NK-92 (cell line): ENCODE data around the gene GLB1L3.
"Not testable (repeated sequence)": the region's sequence is repeated elsewhere in the genome, so short reads cannot be mapped to it uniquely, and the experiment has no call there.

ENCODE experiments used
- DNase-seq: peaks from one replicate; lab custom pipeline; 2025; ENCODE audit not compliant: unreplicated experiment; lab: John Stamatoyannopoulos, UW

Gene GLB1L3

DNA sequence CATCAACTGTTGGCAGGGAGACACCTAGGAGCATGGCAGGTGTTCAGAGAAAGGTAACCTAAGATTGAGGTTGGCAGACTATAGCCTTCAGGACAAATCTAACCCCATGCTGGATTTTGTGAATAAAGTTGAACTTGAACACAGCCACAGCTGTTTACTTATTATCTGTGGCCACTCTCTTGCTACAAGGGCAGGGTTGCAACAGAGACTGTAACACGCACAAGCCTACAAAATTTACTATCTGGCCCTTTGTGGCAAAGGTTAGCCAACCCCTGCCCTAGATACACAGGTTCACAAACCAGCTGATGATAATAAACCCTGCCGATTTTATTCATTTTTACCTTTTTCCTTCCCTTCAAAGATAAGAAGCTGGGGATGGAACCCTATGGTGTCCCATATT is 25.5 kb upstream of the GLB1L3 start:
- DNase-seq = no peak

DNA sequence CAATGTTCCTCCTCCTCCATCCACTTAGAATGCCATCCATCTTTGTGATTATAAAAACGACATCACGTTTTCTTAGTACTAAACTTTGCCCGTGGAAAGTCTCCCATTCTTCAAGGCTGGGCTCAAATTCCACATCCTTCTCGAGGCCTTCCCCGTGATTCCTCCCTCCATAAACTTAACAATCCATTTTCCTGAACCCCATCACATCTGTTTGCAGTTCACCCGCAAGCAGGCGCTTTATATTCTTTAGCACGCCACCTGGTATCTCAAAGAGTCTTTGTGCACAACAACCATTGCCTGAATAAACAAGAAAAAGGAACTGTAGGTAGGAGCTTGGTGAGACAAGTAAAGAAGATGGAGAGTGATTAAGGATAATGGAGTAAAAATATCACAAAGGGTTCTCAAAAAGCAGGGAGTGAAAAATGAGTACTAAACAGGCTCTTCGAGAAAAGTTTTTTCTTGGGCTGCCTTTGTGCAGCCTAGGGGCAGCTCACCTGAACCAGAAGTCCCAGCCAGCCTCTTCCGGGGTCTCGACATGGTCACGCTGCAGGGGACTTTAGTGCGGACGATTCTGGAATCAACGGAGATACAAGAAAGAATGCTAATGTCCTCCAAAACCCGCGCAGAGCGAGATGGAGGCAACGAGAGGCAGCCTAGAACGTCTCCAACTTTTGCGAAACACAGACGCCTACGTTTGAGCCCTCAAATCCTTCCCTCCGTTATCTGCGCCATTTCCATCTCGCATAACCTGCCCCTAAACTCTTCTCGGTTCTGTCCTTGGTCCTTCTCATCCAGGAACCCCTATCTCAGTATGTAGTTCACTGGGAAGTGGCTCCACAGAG is 23.6 kb upstream of the GLB1L3 start:
- no peak for DNase-seq

DNA sequence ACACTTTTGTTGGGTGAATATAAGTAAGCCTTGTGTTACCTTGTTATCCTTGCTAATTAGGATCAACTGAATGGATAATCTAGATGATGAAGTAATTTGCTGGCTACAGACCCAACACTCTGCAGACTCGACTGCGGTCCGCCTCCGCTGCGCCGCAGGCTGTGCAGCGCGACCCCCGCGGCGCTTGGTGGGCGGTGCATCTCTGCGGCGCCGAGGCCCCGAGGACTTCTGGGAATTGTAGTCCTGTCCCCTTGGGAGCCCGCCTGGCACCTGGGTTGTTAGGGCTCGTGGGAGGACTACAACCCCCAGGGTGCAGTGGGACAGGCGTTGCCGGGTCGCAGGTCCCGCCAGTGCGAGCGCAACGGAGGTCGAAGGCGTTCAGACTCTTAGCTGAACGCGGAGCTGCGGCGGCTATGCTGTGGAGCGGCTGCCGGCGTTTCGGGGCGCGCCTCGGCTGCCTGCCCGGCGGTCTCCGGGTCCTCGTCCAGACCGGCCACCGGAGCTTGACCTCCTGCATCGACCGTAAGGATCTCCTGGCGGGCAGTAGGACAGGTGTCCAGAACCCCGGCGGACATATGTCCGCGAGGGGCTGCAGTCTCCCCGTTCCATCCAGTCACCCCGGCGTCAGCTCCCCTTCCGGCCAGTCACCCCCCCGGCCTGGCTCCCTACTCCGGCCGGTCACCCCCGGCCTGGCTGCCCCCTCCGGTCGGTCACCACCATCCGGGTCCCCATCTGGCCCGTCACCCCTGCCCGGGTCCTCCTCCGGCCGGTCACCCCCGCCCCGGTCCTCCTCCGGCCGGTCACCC is 22.8 kb upstream of the GLB1L3 start, which contains the start of the genes ACAD8 and THYN1:
Gene ACAD8 (plus strand): TSS at position 381 of the 806 bp plus-strand sequence. CDS start 33 bp downstream, at position 414.
Gene THYN1 (minus strand): TSS at position 165 of the 806 bp plus-strand sequence. CDS start 470 bp downstream, outside the sequence.
- peak; percentile 60 for DNase-seq

DNA sequence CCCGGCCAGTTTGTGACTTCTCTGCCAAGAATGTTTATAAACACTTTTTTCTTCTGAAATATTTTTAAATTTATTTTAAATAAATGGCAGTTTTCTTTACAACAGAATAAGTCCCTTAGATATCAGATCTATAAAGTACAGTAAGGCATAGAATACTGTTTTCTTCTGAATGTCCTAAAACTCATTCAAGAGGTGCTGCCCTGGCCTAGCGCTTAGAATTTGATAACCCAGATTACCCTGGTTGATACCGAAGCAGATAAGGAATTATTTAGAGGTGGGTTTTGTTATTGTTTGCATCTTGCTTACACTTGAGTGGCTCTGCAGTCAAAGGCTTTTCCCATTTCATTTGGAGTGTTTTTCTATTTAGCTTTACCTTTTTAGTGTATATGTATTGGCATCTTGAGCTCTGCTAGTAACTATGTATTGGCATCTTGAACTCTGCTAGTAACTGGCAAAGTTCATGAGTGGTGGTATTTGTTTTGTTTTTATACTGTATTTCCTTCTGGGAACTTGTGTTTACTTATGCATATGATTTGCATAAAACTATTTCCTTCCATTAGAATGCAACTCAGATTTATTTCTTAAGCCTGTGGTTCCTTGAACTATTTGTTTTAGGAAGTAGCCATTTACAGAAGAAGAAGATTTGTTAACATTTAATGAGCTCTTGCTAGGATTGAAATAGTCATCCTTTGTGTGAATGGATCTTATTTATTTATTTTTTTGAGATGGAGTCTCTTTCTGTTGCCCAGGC is 21.6 kb upstream of the GLB1L3 start:
- DNase-seq = no peak

DNA sequence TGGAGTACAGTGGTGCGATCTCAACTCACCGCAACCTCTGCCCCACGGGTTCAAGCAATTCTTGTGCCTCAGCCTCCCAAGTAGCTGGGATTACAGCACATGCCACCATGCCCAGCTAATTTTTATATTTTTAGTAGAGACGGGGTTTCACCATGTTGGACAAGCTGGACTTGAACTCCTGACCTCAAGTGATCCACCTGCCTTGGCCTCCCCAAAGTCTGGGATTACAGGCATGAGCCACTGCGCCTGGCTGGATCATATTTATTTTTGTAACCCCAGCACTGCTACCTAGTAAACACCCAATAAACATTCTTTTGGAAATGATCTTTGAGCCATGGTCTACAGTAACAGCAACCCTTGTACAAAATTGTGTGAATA is 21.0 kb upstream of the GLB1L3 start:
- DNase-seq = not testable (repeated sequence)

DNA sequence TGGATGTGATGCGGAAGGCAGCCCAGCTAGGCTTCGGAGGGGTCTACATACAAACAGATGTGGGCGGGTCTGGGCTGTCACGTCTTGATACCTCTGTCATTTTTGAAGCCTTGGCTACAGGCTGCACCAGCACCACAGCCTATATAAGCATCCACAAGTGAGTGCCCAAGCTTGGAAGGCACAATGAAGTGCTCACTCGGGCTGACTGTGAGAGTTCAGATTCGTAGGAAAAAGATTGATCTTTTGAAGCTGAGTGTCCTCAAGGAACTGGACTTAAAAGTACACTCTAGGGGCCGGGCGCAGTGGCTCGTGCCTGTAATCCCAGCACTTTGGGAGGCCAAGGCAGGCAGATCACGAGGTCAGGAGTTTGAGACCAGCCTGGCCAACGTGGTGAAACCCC is 19.1 kb upstream of the GLB1L3 start:
- no peak for DNase-seq

DNA sequence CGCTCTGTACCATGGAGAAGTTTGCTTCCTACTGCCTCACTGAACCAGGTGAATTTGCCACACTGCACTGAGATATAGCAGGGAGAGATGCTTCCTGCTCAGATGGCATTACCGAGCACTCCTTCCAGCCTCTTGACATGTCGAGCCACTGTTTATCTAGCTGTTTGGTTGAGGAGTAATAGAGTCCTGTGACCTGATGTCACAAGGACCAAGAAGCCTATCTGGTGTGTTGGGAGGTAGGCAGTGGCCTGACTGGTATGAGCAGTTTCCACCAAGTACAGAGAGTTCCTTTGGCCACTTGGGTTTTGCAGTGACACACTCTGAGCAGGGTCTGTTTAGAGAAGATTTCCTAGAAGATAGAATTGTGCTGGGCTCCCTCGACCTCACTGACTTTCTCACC is 17.6 kb upstream of the GLB1L3 start:
- no peak for DNase-seq

DNA sequence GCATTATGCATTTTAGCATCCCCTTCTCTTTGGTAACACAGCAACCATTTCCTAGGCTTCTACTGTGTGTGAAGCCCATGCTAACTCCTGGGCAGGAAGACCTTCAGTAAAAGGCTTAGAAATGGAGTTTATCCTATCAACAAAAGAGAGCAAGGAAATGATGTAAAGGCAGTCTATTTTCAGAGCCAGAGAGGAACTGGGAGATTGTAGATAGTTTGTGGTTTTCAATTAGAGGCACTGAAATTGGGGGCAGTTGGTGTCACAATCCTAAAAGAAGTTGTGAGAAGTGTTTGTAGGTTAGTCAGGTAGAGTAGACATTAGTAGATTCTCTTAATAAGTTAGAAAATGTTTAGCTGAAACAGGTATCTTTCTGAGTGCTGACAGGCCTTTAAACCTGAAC is 15.7 kb upstream of the GLB1L3 start:
- no peak for DNase-seq

DNA sequence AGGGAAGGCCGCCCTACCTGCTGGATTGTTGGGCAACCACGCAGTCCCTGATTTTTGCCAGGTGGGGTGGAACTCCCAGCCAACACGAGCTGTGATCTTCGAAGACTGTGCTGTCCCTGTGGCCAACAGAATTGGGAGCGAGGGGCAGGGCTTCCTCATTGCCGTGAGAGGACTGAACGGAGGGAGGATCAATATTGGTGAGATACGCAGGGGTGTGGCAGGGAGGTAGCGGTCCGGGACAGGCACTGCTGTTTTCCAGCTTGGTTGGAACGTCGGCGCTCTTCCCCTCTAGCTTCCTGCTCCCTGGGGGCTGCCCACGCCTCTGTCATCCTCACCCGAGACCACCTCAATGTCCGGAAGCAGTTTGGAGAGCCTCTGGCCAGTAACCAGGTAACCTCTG is 15.2 kb upstream of the GLB1L3 start:
- no peak for DNase-seq

DNA sequence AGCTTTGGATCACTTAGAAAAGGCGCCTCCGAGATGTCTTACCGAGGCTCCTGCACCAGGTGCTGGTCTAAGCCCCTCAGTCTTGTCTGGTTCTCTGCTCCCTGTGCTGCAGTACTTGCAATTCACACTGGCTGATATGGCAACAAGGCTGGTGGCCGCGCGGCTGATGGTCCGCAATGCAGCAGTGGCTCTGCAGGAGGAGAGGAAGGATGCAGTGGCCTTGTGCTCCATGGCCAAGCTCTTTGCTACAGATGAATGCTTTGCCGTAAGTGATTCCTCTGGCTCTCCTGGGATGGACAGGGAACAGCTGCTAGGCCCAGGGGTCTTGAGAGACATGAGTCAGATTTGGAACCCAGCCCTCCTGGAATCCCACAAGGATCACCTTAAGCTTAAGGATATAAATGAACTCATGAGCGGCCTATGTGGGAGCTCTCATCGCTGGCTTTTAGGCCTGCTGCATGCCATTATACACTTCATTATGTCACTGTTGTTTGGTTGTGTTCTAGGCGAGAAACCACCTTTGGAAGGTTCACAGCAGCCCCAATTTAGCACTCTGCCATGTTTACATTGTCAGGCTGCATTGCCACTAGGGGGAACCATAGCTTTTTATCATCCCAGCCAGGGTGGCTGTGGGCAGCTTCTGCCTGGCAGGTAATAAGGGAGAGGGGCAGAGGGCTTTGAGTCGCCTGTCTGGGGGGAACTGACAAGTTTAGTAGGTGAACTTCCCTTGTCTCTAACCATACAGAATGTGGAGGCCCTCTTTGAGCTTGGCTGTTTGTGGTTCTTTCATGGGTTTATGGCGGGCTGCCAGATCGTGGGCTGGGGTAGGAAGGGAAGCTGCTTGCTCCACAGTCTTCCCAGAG is 14.3 kb upstream of the GLB1L3 start:
- no peak for DNase-seq

DNA sequence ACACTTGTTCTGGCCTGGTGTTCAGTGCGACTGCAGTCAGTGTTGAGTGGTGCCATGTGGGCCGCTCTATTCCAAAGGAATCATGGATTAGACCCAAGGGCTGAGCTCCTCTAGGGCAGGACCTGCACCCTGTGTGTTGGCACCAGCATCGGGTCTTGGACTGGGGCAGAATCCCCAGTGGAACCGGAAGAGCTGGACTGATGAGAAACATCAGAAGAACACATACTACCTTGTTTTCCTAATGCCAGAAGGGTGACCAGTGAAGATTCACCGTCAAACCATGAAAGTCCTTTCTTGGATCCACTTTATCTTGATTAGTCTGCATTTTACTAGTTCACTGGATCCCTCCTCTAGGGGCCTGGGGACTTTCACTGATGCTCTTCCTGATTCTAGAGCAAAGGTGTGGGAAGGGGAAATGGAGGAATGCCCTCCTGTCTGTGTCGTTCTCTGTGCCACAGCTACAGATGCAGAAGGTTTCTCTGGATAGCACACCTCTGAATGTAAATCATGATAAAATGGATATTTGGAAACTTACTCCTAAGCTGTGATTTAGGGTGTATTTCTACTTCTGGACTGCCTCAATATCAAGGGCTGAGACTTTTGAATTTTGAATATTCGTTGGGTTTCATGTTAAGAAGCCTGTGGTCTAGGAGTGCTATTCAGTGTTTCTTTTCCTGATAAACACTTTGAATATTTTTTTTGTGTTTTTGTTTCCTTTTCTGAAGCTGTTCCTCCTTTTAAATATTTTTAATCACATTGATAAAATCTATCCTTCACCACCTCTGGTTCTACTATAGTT is 11.0 kb upstream of the GLB1L3 start:
- no peak for DNase-seq

DNA sequence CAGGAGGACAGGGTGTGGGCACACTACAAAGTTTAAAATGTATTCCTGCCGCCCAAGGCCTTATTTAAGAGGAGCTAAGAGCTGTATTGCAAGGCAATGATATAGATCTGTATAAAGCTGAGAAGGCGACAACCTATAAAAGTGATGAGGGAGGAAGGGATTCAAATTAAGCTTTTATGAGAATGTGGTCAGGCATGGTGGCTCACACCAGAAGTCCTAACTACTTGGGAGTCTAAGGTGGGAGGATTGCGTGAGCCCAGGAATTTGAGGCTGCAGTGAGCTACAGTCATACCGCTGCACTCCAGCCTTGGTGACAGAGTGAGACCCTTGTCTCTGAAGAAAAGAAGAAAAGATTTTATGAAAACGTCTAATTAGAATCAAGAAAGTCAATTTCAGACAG is 9.7 kb upstream of the GLB1L3 start:
- DNase-seq = no peak

DNA sequence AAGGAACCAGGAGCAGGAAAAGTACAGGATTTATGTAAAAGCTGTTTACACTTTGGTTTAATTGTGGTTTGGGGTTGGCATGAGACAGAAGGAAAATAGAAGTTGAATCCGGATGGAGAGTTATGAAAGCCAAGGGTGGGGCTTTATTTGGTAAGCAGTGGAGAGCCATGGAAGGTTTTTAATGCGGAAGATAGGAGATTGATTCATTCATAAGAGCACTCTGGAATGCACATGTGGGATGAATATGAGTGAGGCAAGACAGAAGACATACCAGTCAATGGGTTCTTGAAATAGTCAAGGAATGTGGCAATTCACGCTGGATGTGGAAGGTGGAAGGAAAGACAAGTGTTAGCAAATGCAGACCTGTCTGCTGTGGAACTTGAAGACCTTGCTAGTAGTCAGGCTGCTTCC is 9.3 kb upstream of the GLB1L3 start:
- DNase-seq = no peak

DNA sequence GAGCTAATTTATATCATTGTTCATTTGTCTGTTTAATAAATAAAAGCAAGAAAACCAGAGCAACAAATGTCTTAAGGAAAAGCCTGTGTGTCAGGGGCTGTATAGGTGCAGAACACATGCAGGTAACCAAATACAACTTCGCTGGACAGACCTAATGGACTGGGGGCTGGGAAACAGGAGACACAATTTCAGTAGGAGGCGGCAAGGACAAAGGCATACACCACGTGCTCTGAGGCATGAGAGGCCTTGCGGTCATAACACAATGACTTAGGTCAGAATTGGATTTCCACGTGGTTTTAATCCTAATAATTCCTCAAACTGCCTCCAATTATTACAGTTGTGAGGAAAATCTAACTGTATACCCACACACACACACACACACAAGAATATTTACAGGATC is 8.7 kb upstream of the GLB1L3 start:
- DNase-seq = no peak

DNA sequence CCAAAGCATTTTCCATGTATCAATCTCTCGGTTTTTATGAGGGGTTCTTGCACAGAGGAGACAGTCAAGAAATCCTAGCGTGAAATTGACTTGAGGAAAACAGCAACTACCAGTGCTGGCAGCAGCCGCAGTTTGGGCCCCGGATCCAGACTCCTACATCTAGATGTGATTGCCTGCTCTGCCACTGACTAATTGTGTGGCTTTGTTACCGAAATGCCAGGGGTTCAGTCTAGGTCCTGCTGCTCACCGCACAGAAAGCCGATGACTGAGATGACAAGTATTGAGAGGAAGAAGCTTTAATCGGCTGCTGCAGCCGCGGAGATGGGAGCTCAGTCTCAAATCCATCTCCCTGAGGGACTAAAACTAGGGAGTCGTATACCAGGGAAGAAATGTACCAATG is 8.2 kb upstream of the GLB1L3 start:
- no peak for DNase-seq

DNA sequence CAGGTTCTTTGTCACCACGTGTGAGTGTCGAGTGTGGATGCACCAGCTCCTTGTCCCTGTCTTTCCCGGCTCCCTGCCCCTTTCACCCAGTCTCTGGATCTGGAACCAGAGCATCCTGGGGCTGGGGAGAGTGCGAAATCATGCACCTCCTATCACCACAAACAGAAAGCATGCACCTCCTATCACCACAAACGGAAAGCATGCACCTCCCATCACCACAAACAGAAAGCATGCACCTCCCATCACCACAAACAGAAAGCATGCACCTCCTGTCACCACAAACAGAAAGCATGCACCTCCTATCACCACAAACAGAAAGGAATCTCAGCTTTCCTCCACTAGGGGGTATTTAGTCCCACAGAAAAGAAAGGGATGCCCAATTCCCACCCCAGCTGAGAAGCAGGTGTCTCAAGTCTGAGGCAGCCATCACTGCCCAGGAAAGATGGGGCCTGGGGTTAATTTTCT is 5.9 kb upstream of the GLB1L3 start:
- no peak for DNase-seq

DNA sequence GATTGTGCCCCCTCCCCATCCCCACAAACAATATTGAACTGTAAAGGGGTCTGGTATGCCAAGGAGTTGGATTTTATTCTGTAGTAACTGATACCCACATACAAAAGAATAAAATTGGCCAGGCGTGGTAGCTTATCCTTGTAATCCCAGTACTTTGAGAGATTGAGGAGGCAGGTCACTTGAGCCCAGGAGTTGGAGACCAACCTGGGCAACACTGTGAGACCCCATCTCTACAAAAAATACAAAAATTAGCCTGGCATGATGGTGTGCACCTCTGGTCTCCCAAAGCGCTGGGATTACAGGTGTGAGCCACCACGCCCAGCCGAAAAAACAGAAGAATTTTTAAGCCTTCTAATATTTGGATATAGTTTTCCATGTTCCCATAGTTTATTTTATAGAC is 4.2 kb upstream of the GLB1L3 start:
- DNase-seq = no peak

DNA sequence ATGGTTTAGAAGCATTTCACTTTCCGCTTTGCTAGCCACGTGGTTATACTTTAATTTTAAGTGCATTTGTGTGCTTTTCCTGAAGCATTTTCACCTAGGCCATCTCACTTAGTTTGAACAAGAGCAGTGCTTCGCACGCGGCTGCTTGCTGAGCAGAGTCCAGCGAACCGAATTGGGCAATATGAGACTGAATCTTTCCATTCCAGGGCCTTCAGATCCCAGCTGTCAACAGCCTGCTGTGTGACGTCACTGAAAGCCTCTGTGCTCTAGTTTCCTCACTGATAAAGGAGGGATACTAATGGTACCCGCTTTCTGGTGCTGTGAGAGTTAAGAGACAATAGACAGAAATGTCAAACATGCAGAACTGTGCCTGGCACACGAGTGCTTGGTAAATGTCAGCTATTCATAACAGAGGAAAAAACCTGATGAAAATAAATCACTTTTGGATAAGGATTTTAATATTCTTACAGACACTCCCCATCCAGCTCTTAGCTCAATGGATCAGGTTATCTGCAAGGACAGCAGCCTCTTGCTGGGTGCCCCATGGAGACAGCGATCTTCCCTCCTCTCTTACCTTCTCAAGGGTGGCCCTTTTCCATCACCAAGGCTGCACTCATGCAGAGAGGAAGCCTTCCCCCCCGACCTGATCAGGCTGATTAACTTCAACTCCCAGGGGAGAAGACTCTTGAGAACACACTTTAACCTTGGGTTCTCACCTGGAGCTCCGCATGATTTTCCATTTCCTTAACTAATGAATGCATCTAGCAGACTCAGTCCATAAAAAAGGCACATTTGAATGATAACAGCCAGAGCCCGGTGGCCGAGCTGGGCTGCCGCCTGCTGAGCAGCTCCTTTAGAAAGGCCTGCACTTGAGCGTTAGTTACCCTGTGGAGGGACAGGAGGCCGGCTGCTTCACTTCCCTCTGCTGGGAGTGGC is 3.5 kb upstream of the GLB1L3 start:
- no peak for DNase-seq
